BJ (cell line): Measurements from ENCODE around the gene ADRM1. TPM values are rescaled to one million over a fixed set of nuclear protein-coding genes. Genes with fewer than 3 reads are reported as not detected.

Experiments
- CTCF ChIA-PET: fragments of 350-600 bp; formaldehyde crosslinking; extraction: SDS; loops from one replicate; lab custom pipeline; 2021; ENCODE audit warnings: antibody characterized with exemption, inconsistent platforms; lab: Yijun Ruan, JAX
- POLR2A ChIA-PET: fragments of 300-600 bp; sonication (Branson Sonifier 250); formaldehyde crosslinking; extraction: SDS; loops from one replicate; lab custom pipeline; 2021; ENCODE audit warnings: antibody characterized with exemption; lab: Charles Lee
- DNase-seq: peaks from one replicate; pipeline ENCODE4 v3.0.0-alpha.2; 2011; ENCODE audit warnings: low read depth
- H3K27me3 ChIP-seq: 2 replicates; pipeline ENCODE4 v1.6.0; 2011; ENCODE audit warnings: low read length; ENCODE audit not compliant: control insufficient read depth, insufficient read depth
- H3K36me3 ChIP-seq: 2 replicates; pipeline ENCODE4 v1.5.1; 2011; ENCODE audit warnings: low read length; ENCODE audit not compliant: control insufficient read depth, insufficient read depth
- H3K4me3 ChIP-seq: 2 replicates; pipeline ENCODE4 v1.5.1; 2011; ENCODE audit warnings: low read depth, mild to moderate bottlenecking, control low read depth, low read length
- CTCF ChIP-seq: IDR thresholded peaks from 2 replicates; pipeline ENCODE4 v1.5.1; 2011; ENCODE audit warnings: low read depth, mild to moderate bottlenecking, control low read depth, inconsistent platforms, low read length, moderate library complexity; ENCODE audit not compliant: insufficient read depth
- polyA plus RNA-seq: library from polyadenylated mRNA; depleted of rRNA; stranded (reverse); fragments of >200 nt; gene quantifications from 2 replicates; pipeline ENCODE4 v1.2.3, GENCODE V29; 2011; rRNA removed

Gene ADRM1
- polyA plus RNA-seq, 1 experiment, result 115 TPM

DNA sequence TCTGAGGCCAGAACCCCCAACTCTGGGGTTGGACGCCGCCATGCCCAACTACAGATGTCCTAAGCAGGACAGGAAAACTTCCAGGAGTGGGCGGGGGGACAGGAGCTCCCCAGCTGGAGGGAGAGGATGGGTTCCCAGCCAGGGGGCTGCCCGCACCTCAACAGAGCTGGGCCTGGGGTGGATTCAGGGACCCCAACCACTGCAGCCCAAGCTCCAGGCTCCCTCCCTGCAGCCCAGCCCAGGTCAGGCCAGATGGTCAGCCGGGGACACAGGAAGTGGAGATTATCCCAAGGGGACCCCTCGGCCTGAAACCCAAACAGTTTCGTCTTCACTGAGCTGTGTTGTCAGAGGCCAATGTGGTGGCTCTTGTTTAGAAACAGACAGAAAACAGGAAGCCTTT is 54.9 kb downstream of the ADRM1 start:
- CTCF ChIA-PET, result interaction anchor here (1.2 to 1.3 kb wide), 2 partner anchors 11 to 12 kb away, joined by 3 read pairs; no protein-coding TSS in a partner anchor
- H3K4me3 ChIP-seq, result no peak overlapping the region
- POLR2A ChIA-PET, result no interaction called here
- H3K36me3 ChIP-seq, result no peaks in the 10 kb centered on the region
- no peak for DNase-seq
- TF ChIP-seq CTCF, result no peak
- H3K27me3 ChIP-seq, result no peaks in the 10 kb centered on the region

Other genes starting within 250 kb of the ADRM1 start
- 1.2 and 1.4 TPM in 2 replicates for gene TAF4, start 237.1 kb upstream of the ADRM1 start, polyA plus RNA-seq
- gene LSM14B, start 180.5 kb upstream of the ADRM1 start, polyA plus RNA-seq, result 23.5 and 48.2 TPM in 2 replicates
- 319 and 478 TPM in 2 replicates for gene PSMA7, start 159.6 kb upstream of the ADRM1 start, polyA plus RNA-seq
- 5.4 and 6.7 TPM in 2 replicates for gene SS18L1, start 159.2 kb upstream of the ADRM1 start, polyA plus RNA-seq
- gene MTG2, start 120.0 kb upstream of the ADRM1 start, polyA plus RNA-seq, result 17.6 and 19.3 TPM in 2 replicates
- not detected in 2 replicates for gene HRH3, start 82.7 kb upstream of the ADRM1 start, polyA plus RNA-seq
- gene OSBPL2, start 64.5 kb upstream of the ADRM1 start, polyA plus RNA-seq, result 15.9 and 20.5 TPM in 2 replicates
- 0.82 and 1.1 TPM in 2 replicates for gene LAMA5, start 64.3 kb downstream of the ADRM1 start, polyA plus RNA-seq
- gene RPS21, start 84.1 kb downstream of the ADRM1 start, polyA plus RNA-seq, result 3,553 and 3,818 TPM in 2 replicates
- 3.6 and 4.8 TPM in 2 replicates for gene CABLES2, start 104.3 kb downstream of the ADRM1 start, polyA plus RNA-seq
- not detected in 2 replicates for gene RBBP8NL, start 124.5 kb downstream of the ADRM1 start, polyA plus RNA-seq
- not detected in 2 replicates for gene GATA5, start 173.0 kb downstream of the ADRM1 start, polyA plus RNA-seq